HepG2 (cell line): Measurements from ENCODE around the gene FAF2. TPM values are rescaled to one million over a fixed set of nuclear protein-coding genes. Genes with fewer than 3 reads are reported as not detected.

Source experiments
- CENPT ChIP-seq: sonication (generic); formaldehyde crosslinking; IDR thresholded peaks from 2 replicates; pipeline ENCODE4 v1.8.0; 2022; ENCODE audit warnings: low read depth, mild to moderate bottlenecking, moderate library complexity, missing genetic modification reagents
- FUBP1 ChIP-seq: sonication (generic); formaldehyde crosslinking; IDR thresholded peaks from 2 replicates; pipeline ENCODE4 v1.5.1; 2020; ENCODE audit warnings: missing genetic modification reagents, mild to moderate bottlenecking, borderline replicate concordance
- MIXL1 ChIP-seq: IDR thresholded peaks from 2 replicates; pipeline ENCODE4 v1.6.1; 2016
- SMAD3 ChIP-seq: sonication (generic); formaldehyde crosslinking; IDR thresholded peaks from 2 replicates; pipeline ENCODE4 v1.4.0; 2020; ENCODE audit warnings: missing genetic modification reagents
- SNAPC2 ChIP-seq: sonication (generic); formaldehyde crosslinking; IDR thresholded peaks from 2 replicates; pipeline ENCODE4 v1.8.1; 2022; ENCODE audit warnings: mild to moderate bottlenecking, missing genetic modification reagents
- ZNF138 ChIP-seq: sonication (generic); formaldehyde crosslinking; IDR thresholded peaks from 2 replicates; pipeline ENCODE4 v1.5.0; 2020; ENCODE audit warnings: mild to moderate bottlenecking, low read depth, missing genetic modification reagents
- ZNF543 ChIP-seq: sonication (generic); formaldehyde crosslinking; IDR thresholded peaks from 2 replicates; pipeline ENCODE4 v1.4.0; 2020; ENCODE audit warnings: mild to moderate bottlenecking, missing genetic modification reagents
- ZNF614 ChIP-seq: IDR thresholded peaks from 2 replicates; pipeline ENCODE4 v1.6.1; 2018; ENCODE audit warnings: missing biosample characterization, missing genetic modification reagents, inconsistent platforms, borderline replicate concordance
- ZNF615 ChIP-seq: sonication (generic); formaldehyde crosslinking; IDR thresholded peaks from 2 replicates; pipeline ENCODE4 v1.5.0; 2020; ENCODE audit warnings: mild to moderate bottlenecking, missing genetic modification reagents, borderline replicate concordance
- ZZZ3 ChIP-seq: sonication (generic); formaldehyde crosslinking; IDR thresholded peaks from 2 replicates; pipeline ENCODE4 v1.4.0; 2020; ENCODE audit warnings: missing genetic modification reagents, mild to moderate bottlenecking, borderline replicate concordance
- polyA plus RNA-seq, 8 experiments: library from polyadenylated mRNA; depleted of rRNA in 3 of 8; stranded (reverse) in 7 of 8; unstranded in 1 of 8; fragments of >200 nt; fragmentation: Illumina TruSeq in 4 of 8; extraction: Trizol in 4 of 8; gene quantifications; 2 replicates each; pipeline versions ENCODE4 v1.2.1 to v1.2.3, GENCODE V29; 2011 to 2016; ENCODE audit warnings: low read depth in 4 of 8, missing spikeins in 1 of 8, mixed read lengths in 1 of 8; ENCODE audit not compliant: insufficient read depth in 1 of 8
- total RNA-seq, 5 experiments: library from RNA; depleted of rRNA; stranded (reverse); fragments of >200 nt; fragmentation: Illumina TruSeq; extraction: Trizol; gene quantifications; 2 replicates each; pipeline ENCODE4 v1.2.3, GENCODE V29; 2016; ENCODE audit warnings: low read depth in 1 of 5
- TF ChIP-seq, protein P1 (sequence below): sonication (generic); formaldehyde crosslinking; IDR thresholded peaks from 2 replicates; pipeline ENCODE4 v1.5.0; 2020; ENCODE audit warnings: missing genetic modification reagents
- TF ChIP-seq, protein P2 (sequence below): sonication (generic); formaldehyde crosslinking; IDR thresholded peaks from 2 replicates; pipeline ENCODE4 v1.4.0; 2020; ENCODE audit warnings: missing genetic modification reagents
- TF ChIP-seq, protein P3 (sequence below): IDR thresholded peaks from 2 replicates; pipeline ENCODE4 v1.6.1; 2016; ENCODE audit warnings: mild to moderate bottlenecking, missing biosample characterization, missing genetic modification reagents
- TF ChIP-seq, protein P4 (sequence below): sonication (generic); formaldehyde crosslinking; IDR thresholded peaks from 2 replicates; pipeline ENCODE4 v1.8.1; 2023; ENCODE audit warnings: missing genetic modification reagents, mild to moderate bottlenecking, borderline replicate concordance
- TF ChIP-seq, protein P5 (sequence below): sonication (generic); formaldehyde crosslinking; IDR thresholded peaks from 2 replicates; pipeline ENCODE4 v1.5.0; 2020; ENCODE audit warnings: mild to moderate bottlenecking, missing genetic modification reagents
- TF ChIP-seq, protein P6 (sequence below): sonication (generic); formaldehyde crosslinking; IDR thresholded peaks from 2 replicates; pipeline ENCODE4 v1.4.0; 2020; ENCODE audit warnings: mild to moderate bottlenecking, low read depth, missing genetic modification reagents

The FAF2 gene
- total and polyA plus RNA-seq, 2 of the 13 experiments (the other 11 are each of a cell fraction or from before 2014, with no cell fraction given) = 27.8 to 34.3 TPM

- no peak for TF ChIP-seq ZNF614 (CRISPR knock-in tag)
- TF ChIP-seq FUBP1 (CRISPR knock-in tag) = no peak
- TF ChIP-seq, protein P1, sequence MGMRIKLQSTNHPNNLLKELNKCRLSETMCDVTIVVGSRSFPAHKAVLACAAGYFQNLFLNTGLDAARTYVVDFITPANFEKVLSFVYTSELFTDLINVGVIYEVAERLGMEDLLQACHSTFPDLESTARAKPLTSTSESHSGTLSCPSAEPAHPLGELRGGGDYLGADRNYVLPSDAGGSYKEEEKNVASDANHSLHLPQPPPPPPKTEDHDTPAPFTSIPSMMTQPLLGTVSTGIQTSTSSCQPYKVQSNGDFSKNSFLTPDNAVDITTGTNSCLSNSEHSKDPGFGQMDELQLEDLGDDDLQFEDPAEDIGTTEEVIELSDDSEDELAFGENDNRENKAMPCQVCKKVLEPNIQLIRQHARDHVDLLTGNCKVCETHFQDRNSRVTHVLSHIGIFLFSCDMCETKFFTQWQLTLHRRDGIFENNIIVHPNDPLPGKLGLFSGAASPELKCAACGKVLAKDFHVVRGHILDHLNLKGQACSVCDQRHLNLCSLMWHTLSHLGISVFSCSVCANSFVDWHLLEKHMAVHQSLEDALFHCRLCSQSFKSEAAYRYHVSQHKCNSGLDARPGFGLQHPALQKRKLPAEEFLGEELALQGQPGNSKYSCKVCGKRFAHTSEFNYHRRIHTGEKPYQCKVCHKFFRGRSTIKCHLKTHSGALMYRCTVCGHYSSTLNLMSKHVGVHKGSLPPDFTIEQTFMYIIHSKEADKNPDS = no peak
- TF ChIP-seq, protein P2, sequence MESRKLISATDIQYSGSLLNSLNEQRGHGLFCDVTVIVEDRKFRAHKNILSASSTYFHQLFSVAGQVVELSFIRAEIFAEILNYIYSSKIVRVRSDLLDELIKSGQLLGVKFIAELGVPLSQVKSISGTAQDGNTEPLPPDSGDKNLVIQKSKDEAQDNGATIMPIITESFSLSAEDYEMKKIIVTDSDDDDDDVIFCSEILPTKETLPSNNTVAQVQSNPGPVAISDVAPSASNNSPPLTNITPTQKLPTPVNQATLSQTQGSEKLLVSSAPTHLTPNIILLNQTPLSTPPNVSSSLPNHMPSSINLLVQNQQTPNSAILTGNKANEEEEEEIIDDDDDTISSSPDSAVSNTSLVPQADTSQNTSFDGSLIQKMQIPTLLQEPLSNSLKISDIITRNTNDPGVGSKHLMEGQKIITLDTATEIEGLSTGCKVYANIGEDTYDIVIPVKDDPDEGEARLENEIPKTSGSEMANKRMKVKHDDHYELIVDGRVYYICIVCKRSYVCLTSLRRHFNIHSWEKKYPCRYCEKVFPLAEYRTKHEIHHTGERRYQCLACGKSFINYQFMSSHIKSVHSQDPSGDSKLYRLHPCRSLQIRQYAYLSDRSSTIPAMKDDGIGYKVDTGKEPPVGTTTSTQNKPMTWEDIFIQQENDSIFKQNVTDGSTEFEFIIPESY = peak; percentile 65; the same call in 1 of the 2 replicates
- no peak for TF ChIP-seq ZNF615 (CRISPR knock-in tag)
- TF ChIP-seq CENPT = no peak
- TF ChIP-seq ZNF138 (CRISPR knock-in tag) = peak; percentile 82; the same call in 1 of the 2 replicates
- 0 out of 2 replicates have a peak, but pooled peaks have one; percentile 32 for TF ChIP-seq ZNF543 (CRISPR knock-in tag)
- TF ChIP-seq SMAD3 = 0 out of 2 replicates have a peak, but pooled peaks have one; percentile 25
- TF ChIP-seq, protein P3, sequence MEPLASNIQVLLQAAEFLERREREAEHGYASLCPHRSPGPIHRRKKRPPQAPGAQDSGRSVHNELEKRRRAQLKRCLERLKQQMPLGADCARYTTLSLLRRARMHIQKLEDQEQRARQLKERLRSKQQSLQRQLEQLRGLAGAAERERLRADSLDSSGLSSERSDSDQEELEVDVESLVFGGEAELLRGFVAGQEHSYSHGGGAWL = no peak
- no peak for TF ChIP-seq ZZZ3 (CRISPR knock-in tag)
- peak; percentile 52; the same call in 1 of the 2 replicates for TF ChIP-seq MIXL1 (CRISPR knock-in tag)
- TF ChIP-seq, protein P4, sequence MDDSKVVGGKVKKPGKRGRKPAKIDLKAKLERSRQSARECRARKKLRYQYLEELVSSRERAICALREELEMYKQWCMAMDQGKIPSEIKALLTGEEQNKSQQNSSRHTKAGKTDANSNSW (CRISPR knock-in tag) = no peak
- TF ChIP-seq, protein P5, sequence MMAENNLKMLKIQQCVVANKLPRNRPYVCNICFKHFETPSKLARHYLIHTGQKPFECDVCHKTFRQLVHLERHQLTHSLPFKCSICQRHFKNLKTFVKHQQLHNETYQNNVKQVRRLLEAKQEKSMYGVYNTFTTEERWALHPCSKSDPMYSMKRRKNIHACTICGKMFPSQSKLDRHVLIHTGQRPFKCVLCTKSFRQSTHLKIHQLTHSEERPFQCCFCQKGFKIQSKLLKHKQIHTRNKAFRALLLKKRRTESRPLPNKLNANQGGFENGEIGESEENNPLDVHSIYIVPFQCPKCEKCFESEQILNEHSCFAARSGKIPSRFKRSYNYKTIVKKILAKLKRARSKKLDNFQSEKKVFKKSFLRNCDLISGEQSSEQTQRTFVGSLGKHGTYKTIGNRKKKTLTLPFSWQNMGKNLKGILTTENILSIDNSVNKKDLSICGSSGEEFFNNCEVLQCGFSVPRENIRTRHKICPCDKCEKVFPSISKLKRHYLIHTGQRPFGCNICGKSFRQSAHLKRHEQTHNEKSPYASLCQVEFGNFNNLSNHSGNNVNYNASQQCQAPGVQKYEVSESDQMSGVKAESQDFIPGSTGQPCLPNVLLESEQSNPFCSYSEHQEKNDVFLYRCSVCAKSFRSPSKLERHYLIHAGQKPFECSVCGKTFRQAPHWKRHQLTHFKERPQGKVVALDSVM (CRISPR knock-in tag) = peak; percentile 73
- TF ChIP-seq SNAPC2 (CRISPR knock-in tag) = no peak; the same call in 1 of the 2 replicates
- TF ChIP-seq, protein P6, sequence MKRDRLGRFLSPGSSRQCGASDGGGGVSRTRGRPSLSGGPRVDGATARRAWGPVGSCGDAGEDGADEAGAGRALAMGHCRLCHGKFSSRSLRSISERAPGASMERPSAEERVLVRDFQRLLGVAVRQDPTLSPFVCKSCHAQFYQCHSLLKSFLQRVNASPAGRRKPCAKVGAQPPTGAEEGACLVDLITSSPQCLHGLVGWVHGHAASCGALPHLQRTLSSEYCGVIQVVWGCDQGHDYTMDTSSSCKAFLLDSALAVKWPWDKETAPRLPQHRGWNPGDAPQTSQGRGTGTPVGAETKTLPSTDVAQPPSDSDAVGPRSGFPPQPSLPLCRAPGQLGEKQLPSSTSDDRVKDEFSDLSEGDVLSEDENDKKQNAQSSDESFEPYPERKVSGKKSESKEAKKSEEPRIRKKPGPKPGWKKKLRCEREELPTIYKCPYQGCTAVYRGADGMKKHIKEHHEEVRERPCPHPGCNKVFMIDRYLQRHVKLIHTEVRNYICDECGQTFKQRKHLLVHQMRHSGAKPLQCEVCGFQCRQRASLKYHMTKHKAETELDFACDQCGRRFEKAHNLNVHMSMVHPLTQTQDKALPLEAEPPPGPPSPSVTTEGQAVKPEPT = no peak; the same call in 1 of the 2 replicates
Measured at GRCh38 chr5:176415952-176416924, 31.9 kb upstream of the FAF2 start, which contains the start of gene CLTB (continued).
